GM12878 (cell line): ENCODE data around the gene LENG1.

ENCODE experiments used
- BHLHE40 ChIP-seq, 2 experiments: fragments of 450-650 bp in 1 of 2; IDR thresholded peaks; 2 replicates each; pipeline ENCODE4 v1.6.1; 2011 to 2017; ENCODE audit warnings: low read depth in 2 of 2, borderline replicate concordance in 1 of 2, improper control_type of control experiment in 1 of 2, low read length in 1 of 2, mild to moderate bottlenecking in 1 of 2
- CEBPZ ChIP-seq: fragments of 150-350 bp; IDR thresholded peaks from 2 replicates; pipeline ENCODE4 v1.6.1; 2016; ENCODE audit warnings: low read depth, low read length
- CTCF ChIP-seq, 3 experiments: IDR thresholded peaks in 2 of 3; conservative IDR thresholded peaks in 1 of 3; 2 replicates each; pipeline ENCODE4 v1.5.1; 2011; ENCODE audit warnings: low read depth in 3 of 3, low read length in 3 of 3, mild to moderate bottlenecking in 3 of 3, control low read depth in 2 of 3, moderate library complexity in 2 of 3, inconsistent platforms in 1 of 3, mixed read lengths in 1 of 3; ENCODE audit not compliant: control insufficient read depth in 2 of 3, insufficient read depth in 1 of 3; ENCODE audit errors: extremely low read depth in 1 of 3
- EGR1 ChIP-seq, 2 experiments: IDR thresholded peaks; 1 replicate in 1 of 2; 2 replicates in 1 of 2; pipeline ENCODE4 v1.6.1; 2011 to 2012; ENCODE audit warnings: low read depth in 2 of 2, low read length in 2 of 2, borderline replicate concordance in 1 of 2, mild to moderate bottlenecking in 1 of 2, moderate library complexity in 1 of 2
- EZH2 ChIP-seq: IDR thresholded peaks from 2 replicates; pipeline ENCODE4 v1.6.1; 2012; ENCODE audit warnings: low read depth, mild to moderate bottlenecking, control low read depth, inconsistent platforms, low read length, borderline replicate concordance; ENCODE audit not compliant: control insufficient read depth
- POLR2AphosphoS5 ChIP-seq: IDR thresholded peaks from 2 replicates; pipeline ENCODE4 v1.6.1; 2011; ENCODE audit warnings: mild to moderate bottlenecking, low read length, inconsistent platforms
- YBX1 ChIP-seq: fragments of 450-650 bp; IDR thresholded peaks from 2 replicates; pipeline ENCODE4 v1.6.1; 2016; ENCODE audit warnings: antibody characterized with exemption
- ZBTB4 ChIP-seq: fragments of 450-650 bp; formaldehyde crosslinking; IDR thresholded peaks from 2 replicates; pipeline ENCODE4 v1.4.0; 2022; ENCODE audit warnings: mild to moderate bottlenecking, moderate library complexity
- ZZZ3 ChIP-seq: IDR thresholded peaks from 2 replicates; pipeline ENCODE4 v1.6.1; 2011; ENCODE audit warnings: low read depth; ENCODE audit not compliant: control insufficient read depth, insufficient read length

DNA sequence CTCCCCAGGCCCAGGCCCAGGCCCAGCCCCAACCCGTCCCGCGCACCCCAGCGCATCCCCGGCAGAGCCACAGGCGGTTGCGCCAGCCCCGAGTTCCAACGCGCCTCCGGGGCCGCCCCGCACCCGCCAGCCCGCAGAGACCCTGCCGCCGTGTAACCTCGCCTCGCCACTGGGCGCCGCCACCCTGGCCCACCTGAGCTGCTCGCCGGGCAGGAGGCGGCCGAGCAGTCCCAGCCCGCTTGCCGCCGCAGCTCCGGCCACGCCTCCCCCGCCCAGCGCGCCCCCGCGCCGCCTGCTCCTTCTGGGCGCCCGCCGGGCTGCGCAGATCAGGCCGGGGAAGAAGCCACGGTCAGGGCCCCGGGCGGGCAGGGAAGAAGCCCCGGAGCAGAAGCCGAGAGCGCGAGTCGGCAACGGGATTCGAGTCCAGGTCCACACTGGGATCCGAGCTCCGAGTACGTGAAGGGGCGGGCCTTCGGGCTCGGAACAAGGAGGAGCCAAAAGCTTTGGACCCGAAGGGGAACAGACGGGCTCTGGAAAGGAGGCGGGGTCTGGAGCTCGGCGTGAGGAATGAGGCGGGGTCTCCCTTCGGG, 29.7 kb upstream of the LENG1 start, which contains the start of gene MBOAT7:
- TF ChIP-seq POLR2AphosphoS5 (peak; percentile 53; the same call in 1 of the 2 replicates), BHLHE40 (IDR thresholded peaks at IDR 0.05; ENCODE audit: borderline replicate concordance in 1 of 2, low read depth in 2 of 2, low read length in 1 of 2) (peak; percentile 16 to 74; a peak in 2 of 4 replicates), CEBPZ (no peak), CTCF (IDR thresholded peaks at IDR 0.05 in 2 of 3, conservative IDR thresholded peaks at IDR 0.05 in 1 of 3; ENCODE audit: control insufficient read depth in 2 of 3, extremely low read depth in 1 of 3, insufficient read depth in 1 of 3, low read depth in 3 of 3, low read length in 3 of 3) (peak; percentile 19 to 47 (median 34); a peak in 4 of 6 replicates), ZZZ3 (no peak), ZBTB4 (no peak), EGR1 (IDR thresholded peaks at IDR 0.05; ENCODE audit: borderline replicate concordance in 1 of 2, low read depth in 2 of 2, low read length in 2 of 2) (peak in 1 of 2 experiments; percentile 95; a peak in 2 of 3 replicates), EZH2 (no peak), YBX1 (no peak)
